Suprapubic skin (tissue), 3 donors: Measurements from ENCODE around the gene KCNK17.

Experiments
- EP300 ChIP-seq: sonication (generic); formaldehyde crosslinking; IDR thresholded peaks from one replicate; pipeline ENCODE4 v1.6.1; 2017; ENCODE audit warnings: antibody characterized with exemption
- POLR2A ChIP-seq, 2 donors: fragments of 450-650 bp; IDR thresholded peaks; one replicate each; pipeline ENCODE4 v1.6.1; 2017; ENCODE audit warnings: antibody characterized with exemption in 2 of 2, mild to moderate bottlenecking in 2 of 2, moderate library complexity in 2 of 2
- TF ChIP-seq, protein P1 (sequence below), 2 donors: fragments of 200-600 bp in 1 of 2; fragments of 450-650 bp in 1 of 2; sonication (generic) in 1 of 2; IDR thresholded peaks; one replicate each; pipeline ENCODE4 v1.5.1; 2016 to 2019; ENCODE audit warnings: antibody characterized with exemption in 2 of 2, mild to moderate bottlenecking in 1 of 2, moderate library complexity in 1 of 2

GRCh38 chr6:39273406-39273821, 40.8 kb downstream of the KCNK17 start:
- TF ChIP-seq, protein P1, sequence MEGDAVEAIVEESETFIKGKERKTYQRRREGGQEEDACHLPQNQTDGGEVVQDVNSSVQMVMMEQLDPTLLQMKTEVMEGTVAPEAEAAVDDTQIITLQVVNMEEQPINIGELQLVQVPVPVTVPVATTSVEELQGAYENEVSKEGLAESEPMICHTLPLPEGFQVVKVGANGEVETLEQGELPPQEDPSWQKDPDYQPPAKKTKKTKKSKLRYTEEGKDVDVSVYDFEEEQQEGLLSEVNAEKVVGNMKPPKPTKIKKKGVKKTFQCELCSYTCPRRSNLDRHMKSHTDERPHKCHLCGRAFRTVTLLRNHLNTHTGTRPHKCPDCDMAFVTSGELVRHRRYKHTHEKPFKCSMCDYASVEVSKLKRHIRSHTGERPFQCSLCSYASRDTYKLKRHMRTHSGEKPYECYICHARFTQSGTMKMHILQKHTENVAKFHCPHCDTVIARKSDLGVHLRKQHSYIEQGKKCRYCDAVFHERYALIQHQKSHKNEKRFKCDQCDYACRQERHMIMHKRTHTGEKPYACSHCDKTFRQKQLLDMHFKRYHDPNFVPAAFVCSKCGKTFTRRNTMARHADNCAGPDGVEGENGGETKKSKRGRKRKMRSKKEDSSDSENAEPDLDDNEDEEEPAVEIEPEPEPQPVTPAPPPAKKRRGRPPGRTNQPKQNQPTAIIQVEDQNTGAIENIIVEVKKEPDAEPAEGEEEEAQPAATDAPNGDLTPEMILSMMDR (IDR thresholded peaks at IDR 0.05): no peak
- TF ChIP-seq POLR2A (IDR thresholded peaks at IDR 0.05) (no peak), EP300 (no peak)
